ENCODE measurements around the gene CROCC2.

Gene CROCC2

GRCh38 chr2:240932001-240932723 is 26.0 kb downstream of the CROCC2 start:
- DNase-seq (ENCODE audit: low read depth in 1 of 2, low spot score in 1 of 2) = peak in 1 of 2 donors; percentile 1

GRCh38 chr2:240932724-240933047 is 26.6 kb downstream of the CROCC2 start:
- DNase-seq (ENCODE audit: low read depth in 1 of 2, low spot score in 1 of 2) = peak in 1 of 2 donors; percentile 1

GRCh38 chr2:240933048-240933965 is 27.2 kb downstream of the CROCC2 start:
- DNase-seq (ENCODE audit: low read depth in 1 of 2, low spot score in 1 of 2) = peak in 1 of 2 donors; percentile 3

- peak in 1 of 2 donors; percentile 2 for DNase-seq (ENCODE audit: low read depth in 1 of 2, low spot score in 1 of 2)
Measured at GRCh38 chr2:240933966-240934700, 28.0 kb downstream of the CROCC2 start.

GRCh38 chr2:240934701-240935102 is 28.6 kb downstream of the CROCC2 start:
- no peak for DNase-seq (ENCODE audit: low read depth in 1 of 2, low spot score in 1 of 2)

- DNase-seq (ENCODE audit: low read depth in 1 of 2, low spot score in 1 of 2) = peak in 1 of 2 donors; percentile 2
Measured at GRCh38 chr2:240935103-240935876, 29.2 kb downstream of the CROCC2 start.

- peak in 1 of 2 donors; percentile 1 for DNase-seq (ENCODE audit: low read depth in 1 of 2, low spot score in 1 of 2)
Measured at GRCh38 chr2:240936106-240936505, 30.0 kb downstream of the CROCC2 start.

GRCh38 chr2:240946046-240946445 is 39.9 kb downstream of the CROCC2 start:
- DNase-seq (ENCODE audit: low read depth in 1 of 2, low spot score in 1 of 2) = peak in 1 of 2 donors; percentile 1

GRCh38 chr2:240946654-240947053 is 40.5 kb downstream of the CROCC2 start:
- peak in 1 of 2 donors; percentile 1 for DNase-seq (ENCODE audit: low read depth in 1 of 2, low spot score in 1 of 2)

- DNase-seq (ENCODE audit: low read depth in 1 of 2, low spot score in 1 of 2) = peak in 1 of 2 donors; percentile 1
Measured at GRCh38 chr2:240947176-240947575, 41.0 kb downstream of the CROCC2 start.

GRCh38 chr2:240947607-240948006 is 41.5 kb downstream of the CROCC2 start:
- no peak for DNase-seq (ENCODE audit: low read depth in 1 of 2, low spot score in 1 of 2)

- DNase-seq (ENCODE audit: low read depth in 1 of 2, low spot score in 1 of 2) = no peak
Measured at GRCh38 chr2:240948086-240948485, 42.0 kb downstream of the CROCC2 start.

- peak in 1 of 2 donors; percentile 2 for DNase-seq (ENCODE audit: low read depth in 1 of 2, low spot score in 1 of 2)
Measured at GRCh38 chr2:240948905-240949790, 43.0 kb downstream of the CROCC2 start.

- DNase-seq (ENCODE audit: low read depth in 1 of 2, low spot score in 1 of 2) = peak in 1 of 2 donors; percentile 3
Measured at GRCh38 chr2:240949791-240950705, 43.9 kb downstream of the CROCC2 start.

GRCh38 chr2:240951045-240951594 is 45.0 kb downstream of the CROCC2 start:
- DNase-seq (ENCODE audit: low read depth in 1 of 2, low spot score in 1 of 2) = no peak

GRCh38 chr2:240952496-240953246 is 46.5 kb downstream of the CROCC2 start:
- no peak for DNase-seq (ENCODE audit: low read depth in 1 of 2, low spot score in 1 of 2)

All from activated T-helper 1 cell treated with anti-CD3 and anti-CD28 coated beads, Interleukin-2, amount 50 U/mL, for 16 hours (primary cell).